ENCODE results near the gene ZNF569. TPM values are rescaled to one million over a fixed set of nuclear protein-coding genes. Genes with fewer than 3 reads are reported as not detected.

The ZNF569 gene
- total and polyA plus RNA-seq, 2 of the 13 experiments (the other 11 are each of a cell fraction or from before 2014, with no cell fraction given) = 1.4 to 5.7 TPM

- intact Hi-C loops (cut with micrococcal nuclease; ENCODE audit: unreplicated experiment) = no loop called here
- Histone ChIP-seq H3K79me2 (ENCODE audit: insufficient read depth, low read length) (no peaks in the 10 kb centered on the region), H3K36me3 (replicated peaks in 1 of 2; ENCODE audit: control insufficient read depth in 1 of 2, insufficient read depth in 2 of 2, low read length in 2 of 2) (no peaks in the 10 kb centered on the region), H4K20me1 (ENCODE audit: insufficient read depth, low read length) (no peaks in the 10 kb centered on the region), H3K27me3 (ENCODE audit: control insufficient read depth in 1 of 2, insufficient read depth in 2 of 2, low read length in 2 of 2) (no peaks in the 10 kb centered on the region; a peak in 1 of 5 replicates), H3K9me3 (ENCODE audit: low read length) (peaks cover 81% of the 10 kb centered on the region), H3K27ac (ENCODE audit: extremely low read length, insufficient read depth, low read length) (no peak overlapping the region), H3K4me1 (ENCODE audit: insufficient read depth, low read length) (no peaks in the 10 kb centered on the region), H3K9ac (ENCODE audit: insufficient read depth, low read depth, low read length) (no peak overlapping the region), H2AFZ (ENCODE audit: low read length) (no peak overlapping the region), H3K4me3 (replicated peaks in 1 of 3; ENCODE audit: insufficient read depth in 1 of 3, low read depth in 2 of 3, low read length in 3 of 3) (no peak overlapping the region), H3K4me2 (ENCODE audit: low read depth, low read length) (no peak overlapping the region)
- WGBS (ENCODE audit: low lambda C conversion rate) = 78% methylated on average over 20 of the region's 34 CpGs
- DNase-seq (ENCODE audit: low spot score) = no peak
- ChIA-PET POLR2A (no interaction called here), CTCF (ENCODE audit: low intra/inter-chr PET ratio, low total read pairs) (no interaction called here)
- in situ Hi-C loops (cut with HindIII; ENCODE audit: extremely low pct_ligation_motif_present, low pct_unique_long_range_greater_than_20kb) = no loop called here
- BruUV-seq (replicated peaks) = no TSS peak
- FAIRE-seq = no peak
- ATAC-seq = no peak
- TF ChIP-seq, protein P1, sequence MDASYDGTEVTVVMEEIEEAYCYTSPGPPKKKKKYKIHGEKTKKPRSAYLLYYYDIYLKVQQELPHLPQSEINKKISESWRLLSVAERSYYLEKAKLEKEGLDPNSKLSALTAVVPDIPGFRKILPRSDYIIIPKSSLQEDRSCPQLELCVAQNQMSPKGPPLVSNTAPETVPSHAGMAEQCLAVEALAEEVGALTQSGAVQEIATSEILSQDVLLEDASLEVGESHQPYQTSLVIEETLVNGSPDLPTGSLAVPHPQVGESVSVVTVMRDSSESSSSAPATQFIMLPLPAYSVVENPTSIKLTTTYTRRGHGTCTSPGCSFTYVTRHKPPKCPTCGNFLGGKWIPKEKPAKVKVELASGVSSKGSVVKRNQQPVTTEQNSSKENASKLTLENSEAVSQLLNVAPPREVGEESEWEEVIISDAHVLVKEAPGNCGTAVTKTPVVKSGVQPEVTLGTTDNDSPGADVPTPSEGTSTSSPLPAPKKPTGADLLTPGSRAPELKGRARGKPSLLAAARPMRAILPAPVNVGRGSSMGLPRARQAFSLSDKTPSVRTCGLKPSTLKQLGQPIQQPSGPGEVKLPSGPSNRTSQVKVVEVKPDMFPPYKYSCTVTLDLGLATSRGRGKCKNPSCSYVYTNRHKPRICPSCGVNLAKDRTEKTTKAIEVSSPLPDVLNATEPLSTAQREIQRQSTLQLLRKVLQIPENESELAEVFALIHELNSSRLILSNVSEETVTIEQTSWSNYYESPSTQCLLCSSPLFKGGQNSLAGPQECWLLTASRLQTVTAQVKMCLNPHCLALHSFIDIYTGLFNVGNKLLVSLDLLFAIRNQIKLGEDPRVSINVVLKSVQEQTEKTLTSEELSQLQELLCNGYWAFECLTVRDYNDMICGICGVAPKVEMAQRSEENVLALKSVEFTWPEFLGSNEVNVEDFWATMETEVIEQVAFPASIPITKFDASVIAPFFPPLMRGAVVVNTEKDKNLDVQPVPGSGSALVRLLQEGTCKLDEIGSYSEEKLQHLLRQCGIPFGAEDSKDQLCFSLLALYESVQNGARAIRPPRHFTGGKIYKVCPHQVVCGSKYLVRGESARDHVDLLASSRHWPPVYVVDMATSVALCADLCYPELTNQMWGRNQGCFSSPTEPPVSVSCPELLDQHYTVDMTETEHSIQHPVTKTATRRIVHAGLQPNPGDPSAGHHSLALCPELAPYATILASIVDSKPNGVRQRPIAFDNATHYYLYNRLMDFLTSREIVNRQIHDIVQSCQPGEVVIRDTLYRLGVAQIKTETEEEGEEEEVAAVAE (CRISPR knock-in tag; IDR thresholded peaks at IDR 0.05; ENCODE audit: borderline replicate concordance) = no peak
- no peak for TF ChIP-seq KMT2A (CRISPR knock-in tag; IDR thresholded peaks at IDR 0.05)
- no peak for TF ChIP-seq CBX2 (IDR thresholded peaks at IDR 0.05; ENCODE audit: low read depth, low read length)
- no peak for TF ChIP-seq CBX2 (CRISPR knock-in tag; IDR thresholded peaks at IDR 0.05; ENCODE audit: low read depth)
- TF ChIP-seq, protein P2, sequence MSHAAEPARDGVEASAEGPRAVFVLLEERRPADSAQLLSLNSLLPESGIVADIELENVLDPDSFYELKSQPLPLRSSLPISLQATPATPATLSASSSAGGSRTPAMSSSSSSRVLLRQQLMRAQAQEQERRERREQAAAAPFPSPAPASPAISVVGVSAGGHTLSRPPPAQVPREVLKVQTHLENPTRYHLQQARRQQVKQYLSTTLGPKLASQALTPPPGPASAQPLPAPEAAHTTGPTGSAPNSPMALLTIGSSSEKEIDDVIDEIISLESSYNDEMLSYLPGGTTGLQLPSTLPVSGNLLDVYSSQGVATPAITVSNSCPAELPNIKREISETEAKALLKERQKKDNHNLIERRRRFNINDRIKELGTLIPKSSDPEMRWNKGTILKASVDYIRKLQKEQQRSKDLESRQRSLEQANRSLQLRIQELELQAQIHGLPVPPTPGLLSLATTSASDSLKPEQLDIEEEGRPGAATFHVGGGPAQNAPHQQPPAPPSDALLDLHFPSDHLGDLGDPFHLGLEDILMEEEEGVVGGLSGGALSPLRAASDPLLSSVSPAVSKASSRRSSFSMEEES (CRISPR knock-in tag; IDR thresholded peaks at IDR 0.05) = no peak
- no peak for TF ChIP-seq PAX8 (CRISPR knock-in tag; IDR thresholded peaks at IDR 0.05; ENCODE audit: borderline replicate concordance)
- TF ChIP-seq KMT2B (CRISPR knock-in tag; IDR thresholded peaks at IDR 0.05) = no peak
- no peak for TF ChIP-seq BCLAF1 (IDR thresholded peaks at IDR 0.05)
- TF ChIP-seq, protein P3, sequence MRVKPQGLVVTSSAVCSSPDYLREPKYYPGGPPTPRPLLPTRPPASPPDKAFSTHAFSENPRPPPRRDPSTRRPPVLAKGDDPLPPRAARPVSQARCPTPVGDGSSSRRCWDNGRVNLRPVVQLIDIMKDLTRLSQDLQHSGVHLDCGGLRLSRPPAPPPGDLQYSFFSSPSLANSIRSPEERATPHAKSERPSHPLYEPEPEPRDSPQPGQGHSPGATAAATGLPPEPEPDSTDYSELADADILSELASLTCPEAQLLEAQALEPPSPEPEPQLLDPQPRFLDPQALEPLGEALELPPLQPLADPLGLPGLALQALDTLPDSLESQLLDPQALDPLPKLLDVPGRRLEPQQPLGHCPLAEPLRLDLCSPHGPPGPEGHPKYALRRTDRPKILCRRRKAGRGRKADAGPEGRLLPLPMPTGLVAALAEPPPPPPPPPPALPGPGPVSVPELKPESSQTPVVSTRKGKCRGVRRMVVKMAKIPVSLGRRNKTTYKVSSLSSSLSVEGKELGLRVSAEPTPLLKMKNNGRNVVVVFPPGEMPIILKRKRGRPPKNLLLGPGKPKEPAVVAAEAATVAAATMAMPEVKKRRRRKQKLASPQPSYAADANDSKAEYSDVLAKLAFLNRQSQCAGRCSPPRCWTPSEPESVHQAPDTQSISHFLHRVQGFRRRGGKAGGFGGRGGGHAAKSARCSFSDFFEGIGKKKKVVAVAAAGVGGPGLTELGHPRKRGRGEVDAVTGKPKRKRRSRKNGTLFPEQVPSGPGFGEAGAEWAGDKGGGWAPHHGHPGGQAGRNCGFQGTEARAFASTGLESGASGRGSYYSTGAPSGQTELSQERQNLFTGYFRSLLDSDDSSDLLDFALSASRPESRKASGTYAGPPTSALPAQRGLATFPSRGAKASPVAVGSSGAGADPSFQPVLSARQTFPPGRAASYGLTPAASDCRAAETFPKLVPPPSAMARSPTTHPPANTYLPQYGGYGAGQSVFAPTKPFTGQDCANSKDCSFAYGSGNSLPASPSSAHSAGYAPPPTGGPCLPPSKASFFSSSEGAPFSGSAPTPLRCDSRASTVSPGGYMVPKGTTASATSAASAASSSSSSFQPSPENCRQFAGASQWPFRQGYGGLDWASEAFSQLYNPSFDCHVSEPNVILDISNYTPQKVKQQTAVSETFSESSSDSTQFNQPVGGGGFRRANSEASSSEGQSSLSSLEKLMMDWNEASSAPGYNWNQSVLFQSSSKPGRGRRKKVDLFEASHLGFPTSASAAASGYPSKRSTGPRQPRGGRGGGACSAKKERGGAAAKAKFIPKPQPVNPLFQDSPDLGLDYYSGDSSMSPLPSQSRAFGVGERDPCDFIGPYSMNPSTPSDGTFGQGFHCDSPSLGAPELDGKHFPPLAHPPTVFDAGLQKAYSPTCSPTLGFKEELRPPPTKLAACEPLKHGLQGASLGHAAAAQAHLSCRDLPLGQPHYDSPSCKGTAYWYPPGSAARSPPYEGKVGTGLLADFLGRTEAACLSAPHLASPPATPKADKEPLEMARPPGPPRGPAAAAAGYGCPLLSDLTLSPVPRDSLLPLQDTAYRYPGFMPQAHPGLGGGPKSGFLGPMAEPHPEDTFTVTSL (CRISPR knock-in tag; IDR thresholded peaks at IDR 0.05; ENCODE audit: borderline replicate concordance) = no peak
Observed at GRCh38 chr19:37403403-37403802, 63.8 kb downstream of the ZNF569 start.

All from HepG2 (cell line).